ENCODE data around the gene LAMA4.

The LAMA4 gene

DNA sequence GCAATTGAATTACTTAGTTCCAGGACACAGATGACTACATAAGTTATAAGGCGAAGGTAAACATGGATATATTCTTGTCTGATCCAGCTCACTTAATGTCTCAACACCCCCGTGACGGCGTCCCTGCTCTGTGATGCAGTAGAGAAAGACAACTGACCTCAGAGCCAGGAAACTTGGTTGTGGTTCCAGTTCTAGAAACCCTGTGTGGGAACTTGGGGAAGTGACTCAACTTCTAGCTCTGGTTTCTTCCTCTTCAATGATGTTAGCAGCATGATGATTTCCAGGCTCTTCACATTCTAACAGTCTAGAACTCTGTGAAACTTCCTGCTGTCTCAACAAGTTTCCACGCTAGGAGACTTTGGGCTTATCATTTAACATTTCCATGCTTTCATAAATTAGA is 18.4 kb downstream of the LAMA4 start:
- no peak overlapping the region for H3K27ac ChIP-seq
- no peak for TF ChIP-seq ZFX (IDR thresholded peaks at IDR 0.05)
- TF ChIP-seq, protein P1, sequence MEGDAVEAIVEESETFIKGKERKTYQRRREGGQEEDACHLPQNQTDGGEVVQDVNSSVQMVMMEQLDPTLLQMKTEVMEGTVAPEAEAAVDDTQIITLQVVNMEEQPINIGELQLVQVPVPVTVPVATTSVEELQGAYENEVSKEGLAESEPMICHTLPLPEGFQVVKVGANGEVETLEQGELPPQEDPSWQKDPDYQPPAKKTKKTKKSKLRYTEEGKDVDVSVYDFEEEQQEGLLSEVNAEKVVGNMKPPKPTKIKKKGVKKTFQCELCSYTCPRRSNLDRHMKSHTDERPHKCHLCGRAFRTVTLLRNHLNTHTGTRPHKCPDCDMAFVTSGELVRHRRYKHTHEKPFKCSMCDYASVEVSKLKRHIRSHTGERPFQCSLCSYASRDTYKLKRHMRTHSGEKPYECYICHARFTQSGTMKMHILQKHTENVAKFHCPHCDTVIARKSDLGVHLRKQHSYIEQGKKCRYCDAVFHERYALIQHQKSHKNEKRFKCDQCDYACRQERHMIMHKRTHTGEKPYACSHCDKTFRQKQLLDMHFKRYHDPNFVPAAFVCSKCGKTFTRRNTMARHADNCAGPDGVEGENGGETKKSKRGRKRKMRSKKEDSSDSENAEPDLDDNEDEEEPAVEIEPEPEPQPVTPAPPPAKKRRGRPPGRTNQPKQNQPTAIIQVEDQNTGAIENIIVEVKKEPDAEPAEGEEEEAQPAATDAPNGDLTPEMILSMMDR (conservative IDR thresholded peaks at IDR 0.05): no peak

DNA sequence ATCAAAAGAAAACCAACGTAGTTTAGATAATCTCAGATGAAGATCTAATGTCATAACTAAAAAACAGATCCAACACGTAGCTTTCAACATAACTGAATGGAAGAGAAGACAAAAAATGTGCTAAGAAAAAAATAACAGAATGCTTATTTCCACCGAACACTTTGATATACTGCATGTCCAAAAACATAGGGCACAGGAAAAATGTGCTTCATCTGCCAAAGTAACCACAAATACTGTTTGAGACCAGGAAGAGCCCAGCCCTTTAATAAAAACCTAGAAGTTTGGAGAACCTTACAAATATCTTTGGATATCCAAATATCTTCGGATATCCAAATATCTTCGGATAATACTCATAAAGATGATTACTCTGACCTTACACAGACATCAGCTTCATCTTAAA is 19.8 kb downstream of the LAMA4 start:
- TF ChIP-seq, protein P1 (conservative IDR thresholded peaks at IDR 0.05): no peak
- TF ChIP-seq ZFX (IDR thresholded peaks at IDR 0.05): no peak
- H3K27ac ChIP-seq: no peak overlapping the region

DNA sequence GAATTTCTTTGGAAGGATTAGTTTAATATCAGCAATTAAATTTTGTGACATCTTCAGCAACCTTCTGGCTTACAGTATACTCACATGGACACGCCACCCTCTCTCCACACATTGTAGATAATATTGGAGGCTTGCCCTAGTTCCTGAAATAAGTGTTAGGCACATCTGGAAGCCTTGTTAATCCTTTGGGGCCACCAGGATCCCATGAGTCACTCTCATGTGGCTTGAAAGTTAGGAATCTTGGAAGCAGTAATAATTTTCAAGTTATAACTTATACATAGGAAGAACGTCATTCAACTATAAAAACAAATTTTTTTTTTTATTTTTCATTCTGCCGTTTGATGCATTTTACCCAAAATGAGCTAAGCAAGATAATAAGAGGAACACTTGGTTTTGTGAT is 20.5 kb downstream of the LAMA4 start:
- TF ChIP-seq, protein P1 (conservative IDR thresholded peaks at IDR 0.05): no peak
- no peak for TF ChIP-seq ZFX (IDR thresholded peaks at IDR 0.05)
- no peak overlapping the region for H3K27ac ChIP-seq

DNA sequence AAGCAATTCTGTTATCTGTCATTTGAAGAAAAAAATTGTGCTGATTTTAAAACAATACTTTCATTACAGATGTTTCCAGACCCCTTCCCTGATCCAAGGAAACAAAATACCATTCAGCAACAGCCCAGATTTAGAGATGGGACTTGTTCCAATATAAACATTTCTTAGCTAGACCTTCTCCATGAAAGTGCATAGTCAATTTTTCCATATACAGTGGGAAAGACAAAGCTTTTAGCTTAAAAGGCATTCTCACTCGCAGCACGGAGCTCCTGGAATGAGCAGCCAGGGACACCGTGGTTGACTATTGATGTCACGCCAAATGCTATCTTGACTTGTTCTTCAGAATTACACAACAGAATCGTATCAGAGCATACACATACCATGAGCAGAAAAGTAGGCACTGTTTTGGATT is 21.5 kb downstream of the LAMA4 start:
- TF ChIP-seq, protein P1 (conservative IDR thresholded peaks at IDR 0.05): no peak
- TF ChIP-seq ZFX (IDR thresholded peaks at IDR 0.05): no peak
- no peak overlapping the region for H3K27ac ChIP-seq

DNA sequence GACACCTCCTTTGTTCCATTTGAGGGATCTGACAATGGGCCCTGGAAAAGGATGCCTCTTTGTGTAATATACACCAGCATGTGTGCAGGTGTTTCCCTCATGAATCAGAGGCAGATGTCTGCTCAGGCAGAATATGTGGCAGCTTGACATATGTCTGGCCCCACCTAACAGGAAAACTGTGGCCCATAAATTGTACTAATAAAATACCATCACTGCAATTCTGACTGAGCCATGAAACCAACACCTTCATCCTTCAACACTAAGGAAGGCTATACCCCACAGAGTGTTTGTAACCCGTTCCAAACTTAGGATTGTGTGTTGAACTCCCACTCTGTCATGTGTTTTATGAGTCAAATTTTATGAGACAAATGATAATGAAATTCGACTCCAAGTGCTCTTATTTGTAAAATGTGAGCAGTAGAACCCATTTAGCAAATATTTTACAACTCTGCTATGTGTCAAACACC is 22.7 kb downstream of the LAMA4 start:
- no peak overlapping the region for H3K27ac ChIP-seq

DNA sequence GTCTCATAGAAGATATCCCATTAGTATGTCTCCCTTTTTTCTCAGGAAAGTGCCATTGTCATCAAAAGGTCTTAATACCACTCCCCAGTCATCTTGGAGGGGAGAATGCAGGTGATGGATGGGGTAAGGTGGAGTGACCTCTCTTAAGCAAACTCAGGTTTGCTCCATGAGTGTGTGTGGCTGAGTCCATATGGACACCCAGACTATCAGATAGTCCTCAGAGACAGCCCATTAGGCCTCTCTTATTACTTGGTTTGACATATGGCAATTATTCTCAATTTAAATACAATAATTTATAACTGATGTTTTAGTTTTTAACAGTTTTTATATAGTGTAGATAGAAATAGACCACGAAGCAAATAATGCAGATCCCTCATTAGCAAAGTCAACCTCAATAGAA is 23.2 kb downstream of the LAMA4 start:
- no peak overlapping the region for H3K27ac ChIP-seq
- TF ChIP-seq, protein P1 (conservative IDR thresholded peaks at IDR 0.05): no peak
- TF ChIP-seq ZFX (IDR thresholded peaks at IDR 0.05): no peak

More for the DNA sequence above, 22.7 kb downstream of the LAMA4 start:
- TF ChIP-seq, protein P1 (conservative IDR thresholded peaks at IDR 0.05): no peak
- no peak for TF ChIP-seq ZFX (IDR thresholded peaks at IDR 0.05)

DNA sequence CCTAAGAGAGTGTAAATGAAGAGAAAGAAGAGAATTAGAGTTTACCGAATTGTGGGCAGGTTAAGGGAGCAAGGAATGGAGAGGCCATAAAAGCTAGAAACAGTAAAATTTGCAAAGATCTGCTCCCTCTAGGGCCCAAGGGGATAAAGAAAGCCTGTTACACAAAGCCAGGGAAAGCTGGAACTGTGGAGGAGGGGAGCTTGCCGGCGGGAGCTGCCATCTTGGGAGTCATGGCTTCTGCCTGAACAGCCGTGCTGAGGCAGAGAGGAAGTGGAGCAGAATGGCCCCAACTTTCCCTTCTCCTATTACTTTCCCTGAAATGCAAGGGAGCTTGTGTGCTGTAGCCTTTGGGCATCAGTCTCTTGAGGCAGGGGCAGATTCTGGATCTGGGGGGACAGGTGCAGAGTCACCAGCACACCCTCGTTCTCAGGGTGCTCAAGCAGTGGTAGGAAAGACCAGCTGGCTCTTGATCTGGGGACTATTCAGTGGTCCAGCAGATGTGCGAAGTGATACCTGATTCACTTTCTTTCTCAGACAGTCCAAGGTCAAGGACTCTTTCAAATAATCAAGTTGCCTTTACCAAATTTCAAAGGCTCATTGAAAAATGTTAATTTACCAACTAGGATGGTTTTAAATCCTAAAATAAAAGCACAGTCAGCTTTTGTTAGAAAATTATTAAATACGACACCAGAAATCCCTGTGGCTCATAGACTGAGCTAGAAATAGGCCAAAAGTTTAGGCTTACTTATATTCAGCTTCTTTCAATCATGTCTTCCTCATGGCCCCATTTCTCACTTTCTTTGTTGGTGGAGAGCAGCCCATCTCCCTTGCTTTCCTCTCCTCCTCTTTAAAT is 25.7 kb downstream of the LAMA4 start:
- TF ChIP-seq, protein P1 (conservative IDR thresholded peaks at IDR 0.05): no peak
- no peak for TF ChIP-seq ZFX (IDR thresholded peaks at IDR 0.05)
- no peak overlapping the region for H3K27ac ChIP-seq

Measured in C4-2B (cell line).